GM18505 (cell line): Measurements from ENCODE around the gene MICALL2.

Source experiments
- ATAC-seq: cut with Tn5 transposase; IDR thresholded peaks from one replicate; pipeline ENCODE4 v1.9.1; 2021; ENCODE audit not compliant: unreplicated experiment
- POLR2A ChIP-seq: IDR thresholded peaks from 4 replicates; pipeline ENCODE4 v1.6.1; 2011; ENCODE audit warnings: borderline replicate concordance; ENCODE audit not compliant: insufficient read depth, insufficient read length; ENCODE audit errors: extremely low read depth

The MICALL2 gene

GRCh38 chr7:1458683-1459511 is at the start of gene MICALL2:
TSS of gene MICALL2 (minus strand) at chr7:1459470. CDS start at chr7:1459326, 144 bp downstream.
- peak; percentile 66 for TF ChIP-seq POLR2A
- ATAC-seq: peak; percentile 24

GRCh38 chr7:1508277-1508758 is 49.0 kb upstream of the MICALL2 start:
- no peak for ATAC-seq
- TF ChIP-seq POLR2A: no peak

GRCh38 chr7:1505731-1506550 is 46.7 kb upstream of the MICALL2 start:
- ATAC-seq: no peak
- TF ChIP-seq POLR2A: no peak

GRCh38 chr7:1503816-1504775 is 44.8 kb upstream of the MICALL2 start, which contains the start of gene INTS1:
TSS of gene INTS1 (minus strand) at chr7:1504389. CDS start at chr7:1503960, 429 bp downstream.
- ATAC-seq: peak; percentile 79
- peak; percentile 83 for TF ChIP-seq POLR2A

- no peak for TF ChIP-seq POLR2A
- no peak for ATAC-seq
Measured at GRCh38 chr7:1503390-1503789, 44.1 kb upstream of the MICALL2 start.

GRCh38 chr7:1502845-1503244 is 43.6 kb upstream of the MICALL2 start:
- no peak for ATAC-seq
- no peak for TF ChIP-seq POLR2A

GRCh38 chr7:1501487-1502270 is 42.4 kb upstream of the MICALL2 start:
- ATAC-seq: no peak
- TF ChIP-seq POLR2A: no peak

GRCh38 chr7:1500064-1500807 is 41.0 kb upstream of the MICALL2 start:
- no peak for ATAC-seq
- no peak for TF ChIP-seq POLR2A

GRCh38 chr7:1499367-1500029 is 40.2 kb upstream of the MICALL2 start:
- TF ChIP-seq POLR2A: no peak
- no peak for ATAC-seq

DNA sequence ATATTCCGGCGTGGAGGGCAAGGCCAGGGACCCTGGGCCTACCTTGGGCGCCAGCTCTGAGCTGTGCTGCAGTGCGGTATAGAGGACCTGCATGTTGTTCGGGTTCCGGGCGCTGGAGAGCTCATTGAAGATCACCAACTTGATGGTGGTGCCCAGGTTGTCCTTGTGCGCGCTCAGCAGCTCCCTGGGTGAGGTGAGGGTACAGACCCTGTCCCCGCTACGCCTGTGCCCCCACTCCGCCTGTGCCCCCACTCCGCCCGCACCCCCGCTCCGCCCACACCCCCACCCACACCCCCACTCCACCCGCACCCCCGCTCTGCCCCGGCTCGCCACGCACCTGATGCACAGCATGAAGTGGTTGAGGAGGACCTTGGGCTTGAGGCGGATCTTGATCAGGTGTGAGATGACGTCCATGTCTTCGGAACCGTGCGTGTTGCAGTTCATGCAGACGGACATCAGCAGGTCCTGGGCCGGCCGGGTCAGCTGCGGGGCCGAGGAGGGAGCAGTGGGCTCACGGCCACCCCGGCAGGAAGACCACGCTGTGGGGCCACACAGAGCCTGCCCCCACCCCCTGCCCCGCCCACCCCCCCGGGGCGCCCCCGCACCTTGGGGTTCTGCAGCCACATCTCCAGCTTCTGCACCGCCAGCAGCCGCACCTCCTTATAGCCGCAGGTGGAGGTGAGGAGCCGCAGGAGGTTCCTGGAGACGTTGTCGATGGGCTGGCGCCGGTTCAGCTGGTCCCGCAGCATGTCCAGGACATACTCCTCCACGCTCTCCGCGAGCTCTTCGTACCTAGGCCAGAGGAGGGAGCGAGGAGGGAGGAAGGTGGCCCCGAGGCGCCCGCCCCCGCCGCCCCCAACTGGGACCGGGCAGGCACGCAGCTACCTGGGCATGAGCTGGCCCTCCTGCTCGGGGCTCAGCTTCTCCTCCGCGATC is 39.4 kb upstream of the MICALL2 start:
- no peak for ATAC-seq
- no peak for TF ChIP-seq POLR2A
